HepG2 (cell line): Measurements from ENCODE around the gene DLL1. TPM values are rescaled to one million over a fixed set of nuclear protein-coding genes. Genes with fewer than 3 reads are reported as not detected.

Experiments
- ATAC-seq: fragments of 200-7000 bp; cut with Tn5 transposase; 3 replicates; pipeline ENCODE4 v1.9.1; 2020; ENCODE audit warnings: mild to moderate bottlenecking, moderate library complexity
- BruUV-seq: library from RNA; stranded (reverse); fragments of 400-500 nt; replicated peaks from 2 replicates; lab custom pipeline; 2021; lab: Mats Ljungman, UMichigan
- CTCF ChIA-PET: fragments of 300-600 bp; formaldehyde crosslinking; extraction: SDS; loops from one replicate; lab custom pipeline; 2021; ENCODE audit warnings: low total read pairs, inconsistent platforms, low intra/inter-chr PET ratio; lab: Yijun Ruan, JAX
- POLR2A ChIA-PET: fragments of 350-600 bp; sonication (Branson Sonifier 250); formaldehyde crosslinking; loops from one replicate; lab custom pipeline; 2020; ENCODE audit warnings: antibody characterized with exemption, inconsistent platforms; lab: Yijun Ruan, JAX
- DNase-seq: peaks from one replicate; pipeline ENCODE4 v3.0.0-alpha.2; 2015; ENCODE audit warnings: low spot score
- FAIRE-seq: peaks from 3 replicates; lab custom pipeline; 2011; peaks lifted over from hg19 to GRCh38; lab: Jason Lieb, UNC
- H2AFZ ChIP-seq: one replicate; pipeline ENCODE4 v1.6.1; 2011; ENCODE audit warnings: low read length, inconsistent platforms
- H3K27ac ChIP-seq: fragments of 300-600 bp; 3 replicates; pipeline ENCODE4 v1.8.0; 2011; ENCODE audit warnings: mixed run types, mild to moderate bottlenecking, mixed read lengths, low read length, inconsistent platforms; ENCODE audit not compliant: insufficient read depth; ENCODE audit errors: extremely low read length
- H3K27me3 ChIP-seq, 2 experiments: fragments of 200-600 bp in 1 of 2; 2 replicates in 1 of 2; 3 replicates in 1 of 2; pipeline versions ENCODE4 v1.6.0 to v1.8.0; 2011; ENCODE audit warnings: low read length in 2 of 2, mild to moderate bottlenecking in 2 of 2, moderate library complexity in 2 of 2, inconsistent platforms in 1 of 2; ENCODE audit not compliant: insufficient read depth in 2 of 2, control insufficient read depth in 1 of 2
- H3K36me3 ChIP-seq, 2 experiments: fragments of 200-600 bp in 1 of 2; replicated peaks in 1 of 2; 2 replicates in 1 of 2; 3 replicates in 1 of 2; pipeline versions ENCODE4 v1.5.1 to v1.8.0; 2011; ENCODE audit warnings: low read length in 2 of 2, inconsistent platforms in 1 of 2; ENCODE audit not compliant: insufficient read depth in 2 of 2, control insufficient read depth in 1 of 2
- H3K4me1 ChIP-seq: 2 replicates; pipeline ENCODE4 v1.5.1; 2012; ENCODE audit warnings: low read length, inconsistent platforms; ENCODE audit not compliant: insufficient read depth
- H3K4me2 ChIP-seq: 2 replicates; pipeline ENCODE4 v1.6.0; 2011; ENCODE audit warnings: low read depth, low read length, inconsistent platforms
- H3K4me3 ChIP-seq, 3 experiments: fragments of 200-600 bp in 1 of 3; sonication (generic), shearing (Covaris generic) in 1 of 3; replicated peaks in 1 of 3; 2 replicates each; pipeline ENCODE4 v1.5.1; 2011 to 2016; ENCODE audit warnings: low read length in 3 of 3, inconsistent platforms in 2 of 3, low read depth in 2 of 3, mild to moderate bottlenecking in 2 of 3, control low read depth in 1 of 3, mixed read lengths in 1 of 3; ENCODE audit not compliant: insufficient read depth in 1 of 3
- H3K79me2 ChIP-seq: one replicate; pipeline ENCODE4 v1.6.1; 2011; ENCODE audit warnings: low read length, inconsistent platforms; ENCODE audit not compliant: insufficient read depth
- H3K9ac ChIP-seq: 2 replicates; pipeline ENCODE4 v1.6.0; 2011; ENCODE audit warnings: mild to moderate bottlenecking, low read depth, low read length, inconsistent platforms; ENCODE audit not compliant: insufficient read depth
- H3K9me3 ChIP-seq: 2 replicates; pipeline ENCODE4 v1.5.1; 2012; ENCODE audit warnings: mild to moderate bottlenecking, low read length
- H4K20me1 ChIP-seq: 2 replicates; pipeline ENCODE4 v1.6.0; 2011; ENCODE audit warnings: inconsistent platforms, mild to moderate bottlenecking, low read length, moderate library complexity; ENCODE audit not compliant: insufficient read depth
- BATF2 ChIP-seq: sonication (generic); formaldehyde crosslinking; IDR thresholded peaks from 2 replicates; pipeline ENCODE4 v1.8.0; 2022; ENCODE audit warnings: mild to moderate bottlenecking, missing genetic modification reagents, moderate library complexity
- GATAD1 ChIP-seq: IDR thresholded peaks from 2 replicates; pipeline ENCODE4 v1.6.1; 2016; ENCODE audit warnings: missing genetic modification reagents, missing compliant biosample characterization
- MAFG ChIP-seq: sonication (generic); formaldehyde crosslinking; IDR thresholded peaks from 2 replicates; pipeline ENCODE4 v1.5.1; 2020; ENCODE audit warnings: mild to moderate bottlenecking, missing genetic modification reagents
- NFE2L2 ChIP-seq: fragments of 150-350 bp; IDR thresholded peaks from 2 replicates; pipeline ENCODE4 v1.6.1; 2014; ENCODE audit warnings: low read length
- SKI ChIP-seq: fragments of 450-650 bp; IDR thresholded peaks from one replicate; pipeline ENCODE4 v1.6.1; 2018; ENCODE audit warnings: mild to moderate bottlenecking; ENCODE audit not compliant: partially characterized antibody
- SMC3 ChIP-seq: IDR thresholded peaks from 2 replicates; pipeline ENCODE4 v1.6.1; 2011; ENCODE audit warnings: low read length, improper control_type of control experiment
- TAF1 ChIP-seq: sonication (generic); formaldehyde crosslinking; IDR thresholded peaks from 2 replicates; pipeline ENCODE4 v1.4.0; 2020; ENCODE audit warnings: missing genetic modification reagents
- THAP9 ChIP-seq: sonication (generic); formaldehyde crosslinking; IDR thresholded peaks from 2 replicates; pipeline ENCODE4; 2020; ENCODE audit warnings: missing genetic modification reagents, mild to moderate bottlenecking, borderline replicate concordance
- TRAFD1 ChIP-seq: sonication (generic); formaldehyde crosslinking; IDR thresholded peaks from 2 replicates; pipeline ENCODE4 v1.5.1; 2020; ENCODE audit warnings: missing genetic modification reagents, mild to moderate bottlenecking, borderline replicate concordance
- ZBTB25 ChIP-seq: IDR thresholded peaks from 2 replicates; pipeline ENCODE4 v1.6.1; 2018; ENCODE audit warnings: missing genetic modification reagents
- ZNF264 ChIP-seq: sonication (generic); formaldehyde crosslinking; IDR thresholded peaks from 2 replicates; pipeline ENCODE4 v1.4.0; 2020; ENCODE audit warnings: missing genetic modification reagents
- ZNF770 ChIP-seq: sonication (generic); formaldehyde crosslinking; IDR thresholded peaks from 2 replicates; pipeline ENCODE4 v1.5.0; 2020; ENCODE audit warnings: mild to moderate bottlenecking, missing genetic modification reagents
- ZNF790 ChIP-seq: sonication (generic); formaldehyde crosslinking; IDR thresholded peaks from 2 replicates; pipeline ENCODE4 v1.8.0; 2022; ENCODE audit warnings: missing genetic modification reagents, mild to moderate bottlenecking, borderline replicate concordance
- ZSCAN5A ChIP-seq: sonication (generic); formaldehyde crosslinking; IDR thresholded peaks from 2 replicates; pipeline ENCODE4 v1.8.0; 2022; ENCODE audit warnings: mild to moderate bottlenecking, missing genetic modification reagents, borderline replicate concordance
- WGBS: methylation state at CpG from one replicate; pipeline ENCODE4 v1.1.6; 2017; ENCODE audit warnings: low lambda C conversion rate; 5-methylcytosine and 5-hydroxymethylcytosine counted together
- in situ Hi-C: cut with HindIII; loops from 2 replicates; pipeline ENCODE4 v1.10.0; 2017; ENCODE audit warnings: low pct_unique_long_range_greater_than_20kb; ENCODE audit not compliant: extremely low pct_ligation_motif_present
- intact Hi-C: fragments of 100-400 bp; cut with micrococcal nuclease; formaldehyde crosslinking; loops from one replicate; pipeline ENCODE4 v1.10.0; 2022; ENCODE audit not compliant: unreplicated experiment
- polyA plus RNA-seq, 8 experiments: library from polyadenylated mRNA; depleted of rRNA in 3 of 8; stranded (reverse) in 7 of 8; unstranded in 1 of 8; fragments of >200 nt; fragmentation: Illumina TruSeq in 4 of 8; extraction: Trizol in 4 of 8; gene quantifications; 2 replicates each; pipeline versions ENCODE4 v1.2.1 to v1.2.3, GENCODE V29; 2011 to 2016; ENCODE audit warnings: low read depth in 4 of 8, missing spikeins in 1 of 8, mixed read lengths in 1 of 8; ENCODE audit not compliant: insufficient read depth in 1 of 8
- total RNA-seq, 5 experiments: library from RNA; depleted of rRNA; stranded (reverse); fragments of >200 nt; fragmentation: Illumina TruSeq; extraction: Trizol; gene quantifications; 2 replicates each; pipeline ENCODE4 v1.2.3, GENCODE V29; 2016; ENCODE audit warnings: low read depth in 1 of 5

Gene DLL1
- total and polyA plus RNA-seq, 2 of the 13 experiments (the other 11 are each of a cell fraction or from before 2014, with no cell fraction given): not detected

- no peak overlapping the region for H3K4me2 ChIP-seq
- POLR2A ChIA-PET: no interaction called here
- DNase-seq (no peak), ATAC-seq (no peak), FAIRE-seq (no peak)
- no peaks in the 10 kb centered on the region; the same call in 1 of the 2 replicates for H4K20me1 ChIP-seq
- intact Hi-C loops (no loop called here), in situ Hi-C loops (no loop called here)
- peaks cover 17% of the 10 kb centered on the region for H3K4me1 ChIP-seq
- H3K9ac ChIP-seq: no peak overlapping the region
- no peak overlapping the region for H3K4me3 ChIP-seq
- 29% methylated on average over 10 of the region's 15 CpGs for WGBS
- no peak overlapping the region for H3K27ac ChIP-seq
- peaks cover 25 to 91% of the 10 kb centered on the region in 2 experiments for H3K27me3 ChIP-seq
- no peak overlapping the region for H2AFZ ChIP-seq
- CTCF ChIA-PET: no interaction called here
- no peaks in the 10 kb centered on the region for H3K9me3 ChIP-seq
- H3K36me3 ChIP-seq: no peaks in the 10 kb centered on the region
- H3K79me2 ChIP-seq: no peaks in the 10 kb centered on the region
- no TSS peak for BruUV-seq
- no peak for TF ChIP-seq SKI
- TF ChIP-seq TRAFD1 (CRISPR knock-in tag): no peak
- TF ChIP-seq THAP9 (CRISPR knock-in tag): no peak
- TF ChIP-seq MAFG (CRISPR knock-in tag): no peak
- no peak for TF ChIP-seq SMC3
- no peak for TF ChIP-seq ZBTB25
- no peak for TF ChIP-seq ZNF264 (CRISPR knock-in tag)
- TF ChIP-seq NFE2L2: no peak
- no peak for TF ChIP-seq ZSCAN5A (CRISPR knock-in tag)
- no peak for TF ChIP-seq GATAD1
- TF ChIP-seq TAF1 (CRISPR knock-in tag): no peak
- no peak for TF ChIP-seq ZNF790 (CRISPR knock-in tag)
- TF ChIP-seq BATF2 (CRISPR knock-in tag): no peak
- TF ChIP-seq ZNF770: no peak
Measured at GRCh38 chr6:170284126-170284773, 6.6 kb downstream of the DLL1 start.
